Measurements from ENCODE around the gene SDHA.
A peak's percentile ranks its signal among the peaks of the same experiment; 100 is the strongest.
"Not testable (repeated sequence)": the region's sequence is repeated elsewhere in the genome, so short reads cannot be mapped to it uniquely, and the experiment has no call there.

Gene SDHA

GRCh38 chr5:222951-223715 is 5.0 kb downstream of the SDHA start:
- peak; percentile 54 for DNase-seq

GRCh38 chr5:223791-224190 is 5.7 kb downstream of the SDHA start:
- no peak for DNase-seq

- DNase-seq = no peak
Observed at GRCh38 chr5:225334-225733, 7.2 kb downstream of the SDHA start.

- not testable (repeated sequence) for DNase-seq
Observed at GRCh38 chr5:227375-227774, 9.3 kb downstream of the SDHA start.

- no peak for DNase-seq
Observed at GRCh38 chr5:228886-229285, 10.8 kb downstream of the SDHA start.

- no peak for DNase-seq
Observed at GRCh38 chr5:230711-231110, 12.6 kb downstream of the SDHA start.

GRCh38 chr5:231661-232060 is 13.5 kb downstream of the SDHA start:
- DNase-seq = no peak

- DNase-seq = not testable (repeated sequence)
Observed at GRCh38 chr5:233426-233825, 15.3 kb downstream of the SDHA start.

- DNase-seq = no peak
Observed at GRCh38 chr5:234450-234849, 16.3 kb downstream of the SDHA start.

- DNase-seq = not testable (repeated sequence)
Observed at GRCh38 chr5:235527-235926, 17.4 kb downstream of the SDHA start.

- not testable (repeated sequence) for DNase-seq
Observed at GRCh38 chr5:237931-238330, 19.8 kb downstream of the SDHA start.

- not testable (repeated sequence) for DNase-seq
Observed at GRCh38 chr5:240550-240949, 22.4 kb downstream of the SDHA start.

GRCh38 chr5:241045-241669 is 23.0 kb downstream of the SDHA start:
- not testable (repeated sequence) for DNase-seq

- DNase-seq = not testable (repeated sequence)
Observed at GRCh38 chr5:243683-244367, 25.7 kb downstream of the SDHA start.

GRCh38 chr5:245717-246116 is 27.6 kb downstream of the SDHA start:
- not testable (repeated sequence) for DNase-seq

- not testable (repeated sequence) for DNase-seq
Observed at GRCh38 chr5:250396-250795, 32.3 kb downstream of the SDHA start.

- not testable (repeated sequence) for DNase-seq
Observed at GRCh38 chr5:251016-251415, 32.9 kb downstream of the SDHA start.

- DNase-seq = not testable (repeated sequence)
Observed at GRCh38 chr5:251538-251937, 33.4 kb downstream of the SDHA start.

- DNase-seq = not testable (repeated sequence)
Observed at GRCh38 chr5:251975-252374, 33.9 kb downstream of the SDHA start.

- no peak for DNase-seq
Observed at GRCh38 chr5:252546-252945, 34.4 kb downstream of the SDHA start.

GRCh38 chr5:254322-254721 is 36.2 kb downstream of the SDHA start:
- DNase-seq = not testable (repeated sequence)

GRCh38 chr5:255116-255515 is 37.0 kb downstream of the SDHA start:
- DNase-seq = not testable (repeated sequence)

- DNase-seq = not testable (repeated sequence)
Observed at GRCh38 chr5:256347-256746, 38.2 kb downstream of the SDHA start.

- DNase-seq = no peak
Observed at GRCh38 chr5:257148-257547, 39.0 kb downstream of the SDHA start.
